ENCODE data around the gene MYH15. TPM values are rescaled to one million over a fixed set of nuclear protein-coding genes. Genes with fewer than 3 reads are reported as not detected.
A peak's percentile ranks its signal among the peaks of the same experiment; 100 is the strongest.

The MYH15 gene
- total RNA-seq, 1 donor from 2014 or later = not detected

GRCh38 chr3:108406661-108407206 is 103.7 kb downstream of the MYH15 start:
- peak in 1 of 2 donors; percentile 56 for TF ChIP-seq POLR2AphosphoS5 (IDR thresholded peaks at IDR 0.05; ENCODE audit: insufficient read depth in 1 of 2, low read depth in 1 of 2)
- TF ChIP-seq CTCF (IDR thresholded peaks at IDR 0.05) = peak in 1 of 3 experiments; percentile 18
- no peak for TF ChIP-seq POLR2A (IDR thresholded peaks at IDR 0.05)
- no peaks in the 10 kb centered on the region for H3K27me3 ChIP-seq
- peaks cover 11% of the 10 kb centered on the region for H3K4me1 ChIP-seq
- H3K9me3 ChIP-seq = no peaks in the 10 kb centered on the region
- H3K36me3 ChIP-seq = no peaks in the 10 kb centered on the region
- H3K4me3 ChIP-seq = no peak overlapping the region
- intact Hi-C loops (cut with DNase I) = no loop called here
- no peak overlapping the region for H3K27ac ChIP-seq
- no peak for DNase-seq (ENCODE audit: extremely low spot score in 2 of 2)

GRCh38 chr3:108406063-108406660 is 104.2 kb downstream of the MYH15 start:
- intact Hi-C loops (cut with DNase I) = no loop called here

GRCh38 chr3:108404368-108404767 is 106.0 kb downstream of the MYH15 start:
- no peaks in the 10 kb centered on the region for H3K9me3 ChIP-seq
- intact Hi-C loops (cut with DNase I) = no loop called here
- no peaks in the 10 kb centered on the region for H3K27me3 ChIP-seq
- no peaks in the 10 kb centered on the region for H3K36me3 ChIP-seq
- H3K4me3 ChIP-seq = no peak overlapping the region
- H3K27ac ChIP-seq = no peak overlapping the region
- no peak for DNase-seq (ENCODE audit: extremely low spot score in 2 of 2)
- H3K4me1 ChIP-seq = no peaks in the 10 kb centered on the region
- TF ChIP-seq CTCF (IDR thresholded peaks at IDR 0.05) (no peak), POLR2AphosphoS5 (IDR thresholded peaks at IDR 0.05; ENCODE audit: insufficient read depth in 1 of 2, low read depth in 1 of 2) (no peak), POLR2A (IDR thresholded peaks at IDR 0.05) (no peak)

More at GRCh38 chr3:108406063-108406660, 104.2 kb downstream of the MYH15 start:
- Histone ChIP-seq H3K36me3 (no peaks in the 10 kb centered on the region), H3K4me1 (peaks cover 5% of the 10 kb centered on the region), H3K9me3 (no peaks in the 10 kb centered on the region), H3K27me3 (no peaks in the 10 kb centered on the region), H3K4me3 (no peak overlapping the region), H3K27ac (no peak overlapping the region)
- TF ChIP-seq POLR2AphosphoS5 (IDR thresholded peaks at IDR 0.05; ENCODE audit: insufficient read depth in 1 of 2, low read depth in 1 of 2) = no peak
- no peak for TF ChIP-seq CTCF (IDR thresholded peaks at IDR 0.05)
- TF ChIP-seq POLR2A (IDR thresholded peaks at IDR 0.05) = no peak
- DNase-seq (ENCODE audit: extremely low spot score in 2 of 2) = no peak

- no peaks in the 10 kb centered on the region for H3K27me3 ChIP-seq
- no peak overlapping the region for H3K4me3 ChIP-seq
- H3K4me1 ChIP-seq = no peaks in the 10 kb centered on the region
- no peaks in the 10 kb centered on the region for H3K9me3 ChIP-seq
- intact Hi-C loops (cut with DNase I) = no loop called here
- no peak overlapping the region for H3K27ac ChIP-seq
- TF ChIP-seq POLR2AphosphoS5 (IDR thresholded peaks at IDR 0.05; ENCODE audit: insufficient read depth in 1 of 2, low read depth in 1 of 2) = no peak
- TF ChIP-seq POLR2A (IDR thresholded peaks at IDR 0.05) = no peak
- TF ChIP-seq CTCF (IDR thresholded peaks at IDR 0.05) = no peak
- DNase-seq (ENCODE audit: extremely low spot score in 2 of 2) = no peak
- H3K36me3 ChIP-seq = no peaks in the 10 kb centered on the region
These were observed 106.6 kb downstream of the MYH15 start for GRCh38 chr3:108403686-108404345.

GRCh38 chr3:108403198-108403597 is 107.2 kb downstream of the MYH15 start:
- H3K4me1 ChIP-seq = no peaks in the 10 kb centered on the region
- no peaks in the 10 kb centered on the region for H3K27me3 ChIP-seq
- intact Hi-C loops (cut with DNase I) = no loop called here
- H3K27ac ChIP-seq = no peak overlapping the region
- no peak for TF ChIP-seq POLR2A (IDR thresholded peaks at IDR 0.05)
- TF ChIP-seq CTCF (IDR thresholded peaks at IDR 0.05) = no peak
- no peak for TF ChIP-seq POLR2AphosphoS5 (IDR thresholded peaks at IDR 0.05; ENCODE audit: insufficient read depth in 1 of 2, low read depth in 1 of 2)
- no peaks in the 10 kb centered on the region for H3K36me3 ChIP-seq
- DNase-seq (ENCODE audit: extremely low spot score in 2 of 2) = no peak
- no peak overlapping the region for H3K4me3 ChIP-seq
- no peaks in the 10 kb centered on the region for H3K9me3 ChIP-seq

Measured in vagina (tissue), 2 donors.